Measurements from ENCODE around the gene PLCE1.

Gene PLCE1

GRCh38 chr10:93995182-93995581, 1.5 kb downstream of the PLCE1 start:
- no peak for DNase-seq

- DNase-seq, result no peak
Observed at GRCh38 chr10:93995598-93996271, 2.0 kb downstream of the PLCE1 start.

- no peak for DNase-seq
Observed at GRCh38 chr10:93996551-93996950, 2.8 kb downstream of the PLCE1 start.

- no peak for DNase-seq
Observed at GRCh38 chr10:93997546-93997945, 3.8 kb downstream of the PLCE1 start.

- no peak for DNase-seq
Observed at GRCh38 chr10:93999401-93999851, 5.7 kb downstream of the PLCE1 start.

GRCh38 chr10:94000638-94001415, 7.1 kb downstream of the PLCE1 start:
- DNase-seq, result no peak

- DNase-seq, result no peak
Observed at GRCh38 chr10:94001416-94001810, 7.7 kb downstream of the PLCE1 start.

GRCh38 chr10:94002156-94002555, 8.4 kb downstream of the PLCE1 start:
- DNase-seq, result no peak

- DNase-seq, result no peak
Observed at GRCh38 chr10:94003488-94003887, 9.8 kb downstream of the PLCE1 start.

GRCh38 chr10:94005050-94005449, 11.3 kb downstream of the PLCE1 start:
- no peak for DNase-seq

- no peak for DNase-seq
Observed at GRCh38 chr10:94006591-94007550, 13.1 kb downstream of the PLCE1 start.

- DNase-seq, result no peak
Observed at GRCh38 chr10:94008526-94008925, 14.8 kb downstream of the PLCE1 start.

GRCh38 chr10:94010116-94010515, 16.4 kb downstream of the PLCE1 start:
- no peak for DNase-seq

GRCh38 chr10:94010886-94011285, 17.2 kb downstream of the PLCE1 start:
- no peak for DNase-seq

- no peak for DNase-seq
Observed at GRCh38 chr10:94011296-94011695, 17.6 kb downstream of the PLCE1 start.

GRCh38 chr10:94012834-94013233, 19.1 kb downstream of the PLCE1 start:
- no peak for DNase-seq

- no peak for DNase-seq
Observed at GRCh38 chr10:94013331-94013760, 19.6 kb downstream of the PLCE1 start.

- no peak for DNase-seq
Observed at GRCh38 chr10:94014304-94014703, 20.6 kb downstream of the PLCE1 start.

GRCh38 chr10:94016727-94017714, 23.3 kb downstream of the PLCE1 start:
- DNase-seq, result no peak

- no peak for DNase-seq
Observed at GRCh38 chr10:94018107-94018506, 24.4 kb downstream of the PLCE1 start.

GRCh38 chr10:94023906-94024305, 30.2 kb downstream of the PLCE1 start:
- no peak for DNase-seq

- no peak for DNase-seq
Observed at GRCh38 chr10:94024407-94024806, 30.7 kb downstream of the PLCE1 start.

Measured in CD4-positive, alpha-beta T cell treated with Interleukin-10 for 1 hour (primary cell).